Kidney (tissue), 14 donors: ENCODE measurements around the gene TMED9. TPM values are rescaled to one million over a fixed set of nuclear protein-coding genes. Genes with fewer than 3 reads are reported as not detected.

Source experiments
- DNase-seq, 5 donors: peaks; one replicate each; pipeline ENCODE4 v3.0.0-alpha.2; 2013 to 2020
- FAIRE-seq: peaks from 2 replicates; lab custom pipeline; 2012; peaks lifted over from hg19 to GRCh38; lab: Jason Lieb, UNC
- H3K27ac ChIP-seq, 2 donors: one replicate each; pipeline ENCODE4 v1.7.0; 2013; ENCODE audit warnings: low read depth in 2 of 2, low read length in 2 of 2, inconsistent platforms in 1 of 2
- H3K27me3 ChIP-seq: one replicate; pipeline ENCODE4 v1.7.1; 2013; ENCODE audit warnings: low read length, inconsistent platforms; ENCODE audit not compliant: control insufficient read depth, insufficient read depth
- H3K36me3 ChIP-seq, 3 donors: one replicate each; pipeline versions ENCODE4 v1.7.0 to v1.7.1; 2013; ENCODE audit warnings: low read length in 3 of 3, control low read depth in 1 of 3, inconsistent platforms in 1 of 3; ENCODE audit not compliant: insufficient read depth in 3 of 3, control insufficient read depth in 2 of 3
- H3K4me1 ChIP-seq, 3 donors: one replicate each; pipeline versions ENCODE4 v1.7.0 to v1.7.1; 2013; ENCODE audit warnings: low read length in 3 of 3, inconsistent platforms in 1 of 3, low read depth in 1 of 3; ENCODE audit not compliant: control insufficient read depth in 2 of 3, insufficient read depth in 2 of 3
- H3K4me3 ChIP-seq, 3 donors: one replicate each; pipeline versions ENCODE4 v1.7.0 to v1.8.1; 2013; ENCODE audit warnings: low read length in 3 of 3, control low read depth in 1 of 3, inconsistent platforms in 1 of 3
- H3K9ac ChIP-seq, 3 donors: one replicate each; pipeline versions ENCODE4 v1.7.0 to v1.7.1; 2013; ENCODE audit warnings: low read length in 3 of 3, control low read depth in 1 of 3, inconsistent platforms in 1 of 3
- H3K9me3 ChIP-seq, 3 donors: one replicate each; pipeline versions ENCODE4 v1.7.0 to v1.7.1; 2013; ENCODE audit warnings: low read length in 3 of 3, control low read depth in 1 of 3, inconsistent platforms in 1 of 3; ENCODE audit not compliant: control insufficient read depth in 2 of 3, insufficient read depth in 1 of 3
- intact Hi-C: fragments of 100-400 bp; cut with DNase I; formaldehyde crosslinking; loops from one replicate; pipeline ENCODE4 v1.11.1; 2022
- polyA plus RNA-seq: library from polyadenylated mRNA; stranded (reverse); fragments of 350-450 nt; fragmentation: Illumina TruSeq; extraction: RNeasy Lipid Tissue Mini Kit (QIAGEN cat#74804); gene quantifications from one replicate; pipeline ENCODE4 v1.2.3, GENCODE V29; 2014; ENCODE audit warnings: low read depth, low replicate concordance; ENCODE audit not compliant: insufficient read depth
- total RNA-seq: library from RNA; stranded (reverse); fragmentation: NEBNext Ultra II Directional; extraction: Animal tissue kit (Norgen Biotek cat#: 25700); gene quantifications from one replicate; pipeline ENCODE4 v1.2.1, GENCODE V29; 2021
- TF ChIP-seq, protein P1 (sequence below): IDR thresholded peaks from 3 replicates; pipeline ENCODE4 v1.5.1; 2012; ENCODE audit warnings: mild to moderate bottlenecking, moderate library complexity, borderline replicate concordance; ENCODE audit not compliant: insufficient read depth; ENCODE audit errors: extremely low read depth
- donor health status: control.
- donor health status: control.
- donor health status: control.
- donor health status: control.
- donor health status: control.
- donor health status: DM: yes; HTN: yes; CAD: no.
- donor health status: Normal renal cell carcinoma (clear cell type).

The TMED9 gene
- total and polyA plus RNA-seq, 2 donors from 2014 or later: 168 to 214 TPM

DNA sequence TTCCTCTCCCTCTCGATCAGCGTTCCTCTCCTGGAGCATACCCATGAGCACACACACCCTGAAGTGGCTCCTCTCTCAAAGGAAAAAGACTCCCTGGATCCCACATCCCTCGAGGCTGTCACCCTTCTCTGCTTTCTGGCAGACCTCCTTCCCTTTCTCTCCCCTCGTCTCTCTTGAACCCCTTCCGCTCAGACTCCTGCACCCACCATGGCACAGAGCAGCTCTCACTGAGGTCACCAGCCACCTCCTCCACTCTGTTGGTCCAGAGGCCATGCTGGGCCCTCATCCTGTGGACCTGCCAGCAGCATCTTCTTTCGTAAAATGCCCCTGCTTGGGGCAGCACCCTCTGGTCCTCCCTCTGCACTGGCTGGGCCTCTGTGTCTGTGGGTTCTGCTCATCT lies 13.7 kb downstream of the TMED9 start:
- H3K4me1 ChIP-seq: peaks cover 0 to 12% (median 10%) of the 10 kb centered on the region in 3 donors
- no peaks in the 10 kb centered on the region for H3K27me3 ChIP-seq
- H3K9ac ChIP-seq: no peak overlapping the region
- DNase-seq (no peak), FAIRE-seq (no peak)
- TF ChIP-seq, protein P1, sequence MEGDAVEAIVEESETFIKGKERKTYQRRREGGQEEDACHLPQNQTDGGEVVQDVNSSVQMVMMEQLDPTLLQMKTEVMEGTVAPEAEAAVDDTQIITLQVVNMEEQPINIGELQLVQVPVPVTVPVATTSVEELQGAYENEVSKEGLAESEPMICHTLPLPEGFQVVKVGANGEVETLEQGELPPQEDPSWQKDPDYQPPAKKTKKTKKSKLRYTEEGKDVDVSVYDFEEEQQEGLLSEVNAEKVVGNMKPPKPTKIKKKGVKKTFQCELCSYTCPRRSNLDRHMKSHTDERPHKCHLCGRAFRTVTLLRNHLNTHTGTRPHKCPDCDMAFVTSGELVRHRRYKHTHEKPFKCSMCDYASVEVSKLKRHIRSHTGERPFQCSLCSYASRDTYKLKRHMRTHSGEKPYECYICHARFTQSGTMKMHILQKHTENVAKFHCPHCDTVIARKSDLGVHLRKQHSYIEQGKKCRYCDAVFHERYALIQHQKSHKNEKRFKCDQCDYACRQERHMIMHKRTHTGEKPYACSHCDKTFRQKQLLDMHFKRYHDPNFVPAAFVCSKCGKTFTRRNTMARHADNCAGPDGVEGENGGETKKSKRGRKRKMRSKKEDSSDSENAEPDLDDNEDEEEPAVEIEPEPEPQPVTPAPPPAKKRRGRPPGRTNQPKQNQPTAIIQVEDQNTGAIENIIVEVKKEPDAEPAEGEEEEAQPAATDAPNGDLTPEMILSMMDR: no peak
- no peaks in the 10 kb centered on the region for H3K9me3 ChIP-seq
- no peaks in the 10 kb centered on the region for H3K36me3 ChIP-seq
- intact Hi-C loops: no loop called here
- no peak overlapping the region for H3K4me3 ChIP-seq
- H3K27ac ChIP-seq: no peak overlapping the region

DNA sequence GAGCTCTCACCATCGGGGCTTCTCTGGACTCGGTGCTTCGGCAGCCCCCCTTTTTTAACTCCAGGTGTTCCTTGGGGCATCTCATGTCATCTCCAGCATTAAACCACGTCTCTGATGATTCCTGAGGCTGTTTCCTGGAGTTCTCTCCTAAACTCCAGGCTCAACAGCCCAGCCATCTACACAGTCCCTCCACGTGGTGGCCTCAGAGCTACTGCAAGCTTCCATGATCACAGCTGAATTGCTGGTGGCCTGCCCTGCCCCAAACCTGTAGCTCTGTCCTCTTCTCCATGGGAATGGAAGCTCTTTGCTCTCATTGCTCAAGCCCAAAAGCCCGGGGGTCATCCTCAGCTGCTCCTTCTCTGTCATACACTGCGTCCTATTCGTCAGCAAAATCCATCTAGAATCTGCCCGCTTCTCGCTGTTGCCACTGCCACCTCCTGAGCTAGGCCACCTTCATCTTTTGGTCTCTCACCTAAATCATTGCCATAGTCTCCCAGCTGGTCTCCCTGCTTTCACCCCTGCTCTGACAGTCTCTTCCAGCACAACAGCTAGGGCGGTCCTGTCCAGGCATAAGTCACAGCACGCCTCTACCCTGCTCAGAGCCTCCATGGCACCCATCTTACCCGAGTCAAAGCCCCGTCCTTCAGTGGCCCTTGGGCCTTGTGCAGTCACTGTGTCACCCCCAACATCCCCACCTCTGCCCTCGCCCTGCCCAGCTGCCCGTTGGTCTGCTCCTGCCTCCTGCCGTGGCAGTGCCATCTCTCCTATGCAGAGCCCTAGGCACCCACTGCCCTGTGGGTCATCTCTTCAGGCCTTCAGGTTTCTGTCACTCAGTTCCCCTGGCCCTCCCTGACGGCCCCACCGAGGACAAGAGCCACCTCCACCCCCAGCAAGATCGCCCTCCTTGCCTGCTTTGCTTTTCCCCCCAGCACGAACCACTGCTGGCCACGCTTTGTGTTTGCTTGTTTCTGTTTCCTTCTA lies 14.4 kb downstream of the TMED9 start:
- intact Hi-C loops: no loop called here
- FAIRE-seq (no peak), DNase-seq (no peak)
- Histone ChIP-seq H3K9ac (no peak overlapping the region), H3K27me3 (no peaks in the 10 kb centered on the region), H3K4me3 (no peak overlapping the region), H3K36me3 (no peaks in the 10 kb centered on the region), H3K4me1 (peaks cover 0 to 5% (median 4%) of the 10 kb centered on the region in 3 donors), H3K27ac (no peak overlapping the region), H3K9me3 (no peaks in the 10 kb centered on the region)
- TF ChIP-seq, protein P1: no peak

DNA sequence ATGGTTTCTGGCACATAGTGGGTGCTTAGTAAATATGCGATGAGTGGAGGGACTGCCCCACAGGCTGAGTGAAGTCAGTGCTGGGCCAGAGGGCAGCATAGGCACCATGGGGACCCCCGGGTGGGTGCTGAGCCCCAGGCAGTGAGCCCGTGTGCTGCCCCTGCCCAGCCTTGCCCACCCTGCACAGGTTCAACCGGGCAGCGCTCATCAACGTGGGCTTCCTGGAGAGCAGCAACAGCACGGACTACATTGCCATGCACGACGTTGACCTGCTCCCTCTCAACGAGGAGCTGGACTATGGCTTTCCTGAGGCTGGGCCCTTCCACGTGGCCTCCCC lies 15.1 kb downstream of the TMED9 start:
- H3K9ac ChIP-seq: no peak overlapping the region
- intact Hi-C loops: no loop called here
- H3K36me3 ChIP-seq: no peaks in the 10 kb centered on the region
- FAIRE-seq (no peak), DNase-seq (no peak)
- TF ChIP-seq, protein P1: no peak
- no peaks in the 10 kb centered on the region for H3K27me3 ChIP-seq
- H3K9me3 ChIP-seq: no peaks in the 10 kb centered on the region
- peaks cover 0 to 4% (median 4%) of the 10 kb centered on the region in 3 donors for H3K4me1 ChIP-seq
- no peak overlapping the region for H3K27ac ChIP-seq
- H3K4me3 ChIP-seq: no peak overlapping the region
